K562 (cell line): ENCODE data around the gene DCAF4L1. TPM values are rescaled to one million over a fixed set of nuclear protein-coding genes. Genes with fewer than 3 reads are reported as not detected.
A peak's percentile ranks its signal among the peaks of the same experiment; 100 is the strongest.

Source experiments
- C11orf30 ChIP-seq: fragments of 450-650 bp; IDR thresholded peaks from 2 replicates; pipeline ENCODE4 v1.6.1; 2016; ENCODE audit warnings: low read depth, mild to moderate bottlenecking
- CBFB ChIP-seq: sonication (generic); formaldehyde crosslinking; IDR thresholded peaks from 2 replicates; pipeline ENCODE4 v1.4.0; 2020; ENCODE audit warnings: mild to moderate bottlenecking, missing genetic modification reagents
- CEBPZ ChIP-seq: fragments of 150-350 bp; IDR thresholded peaks from 2 replicates; pipeline ENCODE4 v1.6.1; 2014; ENCODE audit warnings: low read depth, mild to moderate bottlenecking, low read length, borderline replicate concordance
- DACH1 ChIP-seq: fragments of 450-650 bp; IDR thresholded peaks from 2 replicates; pipeline ENCODE4 v1.6.1; 2018; ENCODE audit not compliant: partially characterized antibody
- DLX4 ChIP-seq: fragments of 250-450 bp; sonication (Bioruptor Pico); IDR thresholded peaks from 2 replicates; pipeline ENCODE4 v1.6.1; 2021; ENCODE audit warnings: mild to moderate bottlenecking
- HOXB6 ChIP-seq: fragments of 250-450 bp; sonication (Bioruptor Pico); IDR thresholded peaks from 2 replicates; pipeline ENCODE4 v1.5.1; 2022; ENCODE audit warnings: mild to moderate bottlenecking, borderline replicate concordance
- MEIS2 ChIP-seq: fragments of 450-650 bp; IDR thresholded peaks from 2 replicates; pipeline ENCODE4 v1.6.1; 2014; ENCODE audit warnings: mild to moderate bottlenecking; ENCODE audit not compliant: partially characterized antibody
- MNT ChIP-seq, 2 experiments: fragments of 450-650 bp; conservative IDR thresholded peaks; 2 replicates each; pipeline ENCODE4 v1.6.1; 2017; ENCODE audit warnings: mild to moderate bottlenecking in 2 of 2, moderate library complexity in 2 of 2
- NFE2L1 ChIP-seq: fragments of 450-650 bp; IDR thresholded peaks from 2 replicates; pipeline ENCODE4 v1.6.1; 2016; ENCODE audit warnings: missing genetic modification characterization, low read depth, mild to moderate bottlenecking, missing compliant biosample characterization, moderate library complexity, borderline replicate concordance
- NFIX ChIP-seq: fragments of 250-450 bp; sonication (Bioruptor Pico); IDR thresholded peaks from 2 replicates; pipeline ENCODE4 v1.4.0; 2020; ENCODE audit warnings: low read depth, mild to moderate bottlenecking, moderate library complexity
- PBX2 ChIP-seq, 2 experiments: IDR thresholded peaks in 1 of 2; conservative IDR thresholded peaks in 1 of 2; 2 replicates each; pipeline ENCODE4 v1.6.1; 2016; ENCODE audit warnings: low read depth in 2 of 2, mild to moderate bottlenecking in 1 of 2, missing compliant biosample characterization in 1 of 2, missing genetic modification characterization in 1 of 2, moderate library complexity in 1 of 2
- PKNOX1 ChIP-seq: fragments of 450-650 bp; IDR thresholded peaks from 2 replicates; pipeline ENCODE4 v1.6.1; 2016
- POLR2B ChIP-seq: fragments of 450-650 bp; IDR thresholded peaks from 2 replicates; pipeline ENCODE4 v1.6.1; 2018; ENCODE audit warnings: low read depth; ENCODE audit not compliant: partially characterized antibody
- RBM34 ChIP-seq: fragments of 200-400 bp; formaldehyde crosslinking; IDR thresholded peaks from 2 replicates; pipeline ENCODE4 v1.6.1; 2018; ENCODE audit warnings: low read length, borderline replicate concordance; ENCODE audit not compliant: insufficient read depth
- SIN3B ChIP-seq: fragments of 450-650 bp; IDR thresholded peaks from 2 replicates; pipeline ENCODE4 v1.6.1; 2017; ENCODE audit warnings: low read depth, mild to moderate bottlenecking, moderate library complexity
- SRF ChIP-seq, 2 experiments: fragments of 250-450, 450-650 bp in 1 of 2; sonication (Bioruptor Pico) in 1 of 2; sonication (generic) in 1 of 2; formaldehyde crosslinking; IDR thresholded peaks; 2 replicates each; pipeline versions ENCODE4 v1.5.0 to v1.5.1; 2020 to 2022; ENCODE audit warnings: mild to moderate bottlenecking in 1 of 2, missing genetic modification reagents in 1 of 2
- SRSF1 ChIP-seq: fragments of 200-400 bp; formaldehyde crosslinking; IDR thresholded peaks from 2 replicates; pipeline ENCODE4 v1.6.1; 2017; ENCODE audit warnings: mild to moderate bottlenecking, low read depth, low read length, moderate library complexity
- ZNF175 ChIP-seq: fragments of 200-800 bp; sonication (Bioruptor generic); IDR thresholded peaks from 2 replicates; pipeline ENCODE4 v1.6.1; 2016; ENCODE audit warnings: low read depth, mild to moderate bottlenecking, missing genetic modification characterization, missing compliant biosample characterization
- ZNF444 ChIP-seq: fragments of 250-450 bp; sonication (Bioruptor Pico); IDR thresholded peaks from 2 replicates; pipeline ENCODE4 v1.4.0; 2020; ENCODE audit warnings: mild to moderate bottlenecking, moderate library complexity
- polyA plus RNA-seq, 8 experiments: library from polyadenylated mRNA; depleted of rRNA in 4 of 8; stranded (reverse) in 5 of 8; unstranded in 3 of 8; fragments of >200 nt; fragmentation: Nextera tagmentation in 2 of 8; fragmentation: Illumina TruSeq in 1 of 8; extraction: Ambion mirVana in 2 of 8; extraction: Trizol in 1 of 8; gene quantifications; 2 replicates each; pipeline versions ENCODE4 v1.2.1 to v1.2.3, GENCODE V29; 2011 to 2014; ENCODE audit warnings: inconsistent platforms in 1 of 8, missing spikeins in 1 of 8
- total RNA-seq, 7 experiments: library from RNA; depleted of rRNA in 6 of 7; stranded (reverse); fragments of >200 nt in 6 of 7; fragmentation: Illumina TruSeq in 2 of 7; extraction: Trizol in 2 of 7; gene quantifications; 2 replicates each; pipeline versions ENCODE4 v1.2.1 to v1.2.3, GENCODE V29; 2011 to 2021; ENCODE audit warnings: low replicate concordance in 1 of 7

Gene DCAF4L1
- total and polyA plus RNA-seq, 9 of the 15 experiments (the other 6 are each of a cell fraction or from before 2014, with no cell fraction given) = 0.17 to 0.64 (median 0.36) TPM

GRCh38 chr4:41957634-41958033 is 23.9 kb upstream of the DCAF4L1 start (continued):
- TF ChIP-seq CBFB (CRISPR knock-in tag) (no peak), ZNF444 (CRISPR knock-in tag) (no peak), HOXB6 (no peak), MNT (conservative IDR thresholded peaks at IDR 0.05) (peak in 1 of 2 experiments; percentile 34; a peak in 1 of 4 replicates), ZNF175 (CRISPR knock-in tag) (no peak), PKNOX1 (peak; percentile 52), RBM34 (no peak), POLR2B (no peak), NFE2L1 (tag) (peak; percentile 53; the same call in 1 of the 2 replicates), DLX4 (no peak), PBX2 (CRISPR knock-in tag; IDR thresholded peaks at IDR 0.05; ENCODE audit: low read depth) (no peak), PBX2 (tag; conservative IDR thresholded peaks at IDR 0.05; ENCODE audit: low read depth) (peak; percentile 39; the same call in 1 of the 2 replicates), SRSF1 (no peak), MEIS2 (peak; percentile 44), CEBPZ (no peak), NFIX (CRISPR knock-in tag) (no peak), C11orf30 (peak; percentile 100), SRF (CRISPR knock-in tag; IDR thresholded peaks at IDR 0.05) (no peak), DACH1 (no peak), SIN3B (no peak)
